CD4-positive, alpha-beta memory T cell (primary cell): ENCODE results near the gene CCM2L. TPM values are rescaled to one million over a fixed set of nuclear protein-coding genes. Genes with fewer than 3 reads are reported as not detected.

ENCODE experiments used
- CTCF ChIA-PET: fragments of 350-600 bp; sonication (Branson Sonifier 250); formaldehyde crosslinking; loops from one replicate; lab custom pipeline; 2021; ENCODE audit warnings: inconsistent platforms; ENCODE audit not compliant: partially characterized antibody; lab: Charles Lee
- POLR2A ChIA-PET: fragments of 350-600 bp; sonication (Branson Sonifier 250); formaldehyde crosslinking; loops from one replicate; lab custom pipeline; 2021; ENCODE audit not compliant: partially characterized antibody; lab: Charles Lee
- DNase-seq, 5 donors: peaks; one replicate each; pipeline versions ENCODE4 v3.0.0 to v3.0.0-alpha.2; 2020 to 2022; ENCODE audit warnings: mixed read lengths in 1 of 5
- H3K27ac ChIP-seq: one replicate; pipeline ENCODE4 v1.7.0; 2013; ENCODE audit warnings: low read depth, low read length
- H3K27me3 ChIP-seq: 2 replicates; pipeline ENCODE4 v1.7.0; 2013; ENCODE audit warnings: mild to moderate bottlenecking, low read length, moderate library complexity; ENCODE audit not compliant: insufficient read depth
- H3K36me3 ChIP-seq: 2 replicates; pipeline ENCODE4 v1.7.0; 2013; ENCODE audit warnings: mild to moderate bottlenecking, low read length, moderate library complexity; ENCODE audit not compliant: insufficient read depth
- H3K4me1 ChIP-seq: 2 replicates; pipeline ENCODE4 v1.7.0; 2013; ENCODE audit warnings: mild to moderate bottlenecking, low read length, moderate library complexity; ENCODE audit not compliant: insufficient read depth
- H3K4me3 ChIP-seq, 2 donors: one replicate each; pipeline ENCODE4 v1.7.0; 2013; ENCODE audit warnings: low read length in 2 of 2, mild to moderate bottlenecking in 1 of 2
- H3K9me3 ChIP-seq, 2 donors: one replicate each; pipeline ENCODE4 v1.7.0; 2013; ENCODE audit warnings: low read length in 2 of 2, control low read depth in 1 of 2; ENCODE audit not compliant: control insufficient read depth in 1 of 2
- H3K27ac Mint-ChIP-seq, 7 donors: one replicate each; pipeline ENCODE4 v1.8.0; 2020 to 2021; ENCODE audit warnings: mixed read lengths in 7 of 7, mild to moderate bottlenecking in 6 of 7, inconsistent platforms in 3 of 7, moderate library complexity in 3 of 7
- H3K27me3 Mint-ChIP-seq, 2 donors: one replicate each; pipeline ENCODE4 v1.8.0; 2020 to 2021; ENCODE audit warnings: mixed read lengths in 2 of 2
- H3K36me3 Mint-ChIP-seq, 2 donors: one replicate each; pipeline ENCODE4 v1.8.0; 2020 to 2021; ENCODE audit warnings: mixed read lengths in 2 of 2, inconsistent platforms in 1 of 2, mild to moderate bottlenecking in 1 of 2
- H3K4me1 Mint-ChIP-seq, 4 donors: one replicate each; pipeline ENCODE4 v1.8.0; 2020 to 2021; ENCODE audit warnings: mixed read lengths in 4 of 4, mild to moderate bottlenecking in 1 of 4
- H3K4me3 Mint-ChIP-seq, 8 donors: one replicate each; pipeline ENCODE4 v1.8.0; 2020 to 2021; ENCODE audit warnings: mixed read lengths in 8 of 8, mild to moderate bottlenecking in 7 of 8, moderate library complexity in 6 of 8, inconsistent platforms in 3 of 8
- H3K9me3 Mint-ChIP-seq, 8 donors: one replicate each; pipeline ENCODE4 v1.8.0; 2020 to 2021; ENCODE audit warnings: mixed read lengths in 8 of 8, mild to moderate bottlenecking in 5 of 8, inconsistent platforms in 3 of 8, moderate library complexity in 1 of 8
- intact Hi-C: fragments of 100-400 bp; cut with micrococcal nuclease; formaldehyde crosslinking; loops from one replicate; pipeline ENCODE4 v1.15.1; 2023
- polyA plus RNA-seq, 2 donors: library from polyadenylated mRNA; unstranded; fragments of 300-500 nt; fragmentation: Illumina TruSeq; gene quantifications; one replicate each; pipeline ENCODE4 v1.2.3, GENCODE V29; 2021
- total RNA-seq, 2 experiments: library from RNA; stranded (reverse); gene quantifications; one replicate each; pipeline ENCODE4 v1.2.3, GENCODE V29; 2021

CCM2L gene
- total and polyA plus RNA-seq, 4 experiments from 2014 or later, result not detected

GRCh38 chr20:32050851-32051556 lies 40.8 kb downstream of the CCM2L start:
- Histone ChIP-seq H3K4me1 (peaks cover 20% of the 10 kb centered on the region), H3K4me3 (no peak overlapping the region)
- H3K27ac Mint-ChIP-seq, result no peak overlapping the region

GRCh38 chr20:32051720-32052089 lies 41.5 kb downstream of the CCM2L start:
- peaks cover 20% of the 10 kb centered on the region for H3K4me1 ChIP-seq
- Mint-ChIP-seq H3K4me1 (peaks cover 13 to 22% (median 18%) of the 10 kb centered on the region in 4 donors), H3K9me3 (peaks cover 0 to 3% (median 0%) of the 10 kb centered on the region in 8 donors), H3K27me3 (peaks cover 43 to 54% of the 10 kb centered on the region in 2 donors), H3K36me3 (no peaks in the 10 kb centered on the region), H3K27ac (peak overlapping the region in 1 of 7 donors; percentile 35), H3K4me3 (peak overlapping the region; percentile 42 to 85 (median 73))
- CTCF ChIA-PET, result no interaction called here
- no peaks in the 10 kb centered on the region for H3K36me3 ChIP-seq
- H3K4me3 ChIP-seq, result no peak overlapping the region
- POLR2A ChIA-PET, result no interaction called here
- H3K9me3 ChIP-seq, result no peaks in the 10 kb centered on the region
- no peak overlapping the region for H3K27ac ChIP-seq
- intact Hi-C loops, result no loop called here
- no peak for DNase-seq
- peaks cover 21% of the 10 kb centered on the region for H3K27me3 ChIP-seq

More at GRCh38 chr20:32050851-32051556, 40.8 kb downstream of the CCM2L start:
- Mint-ChIP-seq H3K27me3 (peaks cover 47 to 57% of the 10 kb centered on the region in 2 donors), H3K36me3 (no peaks in the 10 kb centered on the region), H3K4me1 (peaks cover 13 to 22% (median 18%) of the 10 kb centered on the region in 4 donors), H3K9me3 (peaks cover 0 to 5% (median 0%) of the 10 kb centered on the region in 8 donors), H3K4me3 (peak overlapping the region in 6 of 8 donors; percentile 42 to 85 (median 73))
- intact Hi-C loops, result no loop called here
- Histone ChIP-seq H3K36me3 (no peaks in the 10 kb centered on the region), H3K27me3 (peaks cover 21% of the 10 kb centered on the region), H3K27ac (no peak overlapping the region), H3K9me3 (no peaks in the 10 kb centered on the region)
- POLR2A ChIA-PET, result no interaction called here
- DNase-seq, result no peak
- CTCF ChIA-PET, result no interaction called here

GRCh38 chr20:32052090-32052777 lies 42.0 kb downstream of the CCM2L start, which contains the start of gene HCK:
HCK (plus strand) TSS chr20:32052242.
- no peak for DNase-seq
- no peak within 1 kb of the TSS for H3K27ac ChIP-seq
- ChIA-PET CTCF (no interaction called here), POLR2A (no interaction called here)
- H3K36me3 ChIP-seq, result no peaks in the 10 kb centered on the region
- H3K27ac Mint-ChIP-seq, result peak within 1 kb of the TSS in 1 of 7 donors; percentile 35
- H3K4me1 ChIP-seq, result peaks cover 20% of the 10 kb centered on the region
- H3K9me3 ChIP-seq, result no peaks in the 10 kb centered on the region
- H3K4me1 Mint-ChIP-seq, result peaks cover 13 to 22% (median 18%) of the 10 kb centered on the region in 4 donors
- intact Hi-C loops, result no loop called here
- no peaks in the 10 kb centered on the region for H3K36me3 Mint-ChIP-seq
- peaks cover 41 to 57% of the 10 kb centered on the region in 2 donors for H3K27me3 Mint-ChIP-seq
- H3K27me3 ChIP-seq, result peaks cover 21% of the 10 kb centered on the region
- H3K4me3 ChIP-seq, result no peak within 1 kb of the TSS
- peaks cover 0 to 3% (median 0%) of the 10 kb centered on the region in 8 donors for H3K9me3 Mint-ChIP-seq
- peak within 1 kb of the TSS; percentile 52 to 85 (median 73) for H3K4me3 Mint-ChIP-seq

- Histone ChIP-seq H3K9me3 (no peaks in the 10 kb centered on the region), H3K36me3 (no peaks in the 10 kb centered on the region), H3K27ac (no peak overlapping the region), H3K4me1 (peaks cover 20% of the 10 kb centered on the region), H3K27me3 (peaks cover 21% of the 10 kb centered on the region), H3K4me3 (no peak overlapping the region)
- Mint-ChIP-seq H3K36me3 (no peaks in the 10 kb centered on the region), H3K4me3 (peak overlapping the region; percentile 24 to 72 (median 46)), H3K9me3 (peaks cover 0 to 3% (median 0%) of the 10 kb centered on the region in 8 donors), H3K27ac (no peak overlapping the region), H3K27me3 (peaks cover 39 to 56% of the 10 kb centered on the region in 2 donors), H3K4me1 (peaks cover 13 to 22% (median 18%) of the 10 kb centered on the region in 4 donors)
- intact Hi-C loops, result no loop called here
- POLR2A ChIA-PET, result no interaction called here
- no peak for DNase-seq
- CTCF ChIA-PET, result no interaction called here
Observed at GRCh38 chr20:32052778-32053362, 42.6 kb downstream of the CCM2L start.

GRCh38 chr20:32053648-32054047 lies 43.4 kb downstream of the CCM2L start:
- intact Hi-C loops, result no loop called here
- H3K27ac ChIP-seq, result no peak overlapping the region
- no peak for DNase-seq
- ChIA-PET POLR2A (no interaction called here), CTCF (no interaction called here)
- H3K4me3 ChIP-seq, result no peak overlapping the region
- H3K4me1 ChIP-seq, result peaks cover 20% of the 10 kb centered on the region
- H3K27me3 ChIP-seq, result peaks cover 21% of the 10 kb centered on the region
- no peak overlapping the region for H3K27ac Mint-ChIP-seq
- no peaks in the 10 kb centered on the region for H3K36me3 Mint-ChIP-seq
- H3K4me3 Mint-ChIP-seq, result no peak overlapping the region
- peaks cover 41 to 54% of the 10 kb centered on the region in 2 donors for H3K27me3 Mint-ChIP-seq
- no peaks in the 10 kb centered on the region for H3K36me3 ChIP-seq
- H3K9me3 Mint-ChIP-seq, result peaks cover 0 to 3% (median 0%) of the 10 kb centered on the region in 8 donors
- H3K4me1 Mint-ChIP-seq, result peaks cover 13 to 22% (median 18%) of the 10 kb centered on the region in 4 donors
- no peaks in the 10 kb centered on the region for H3K9me3 ChIP-seq

GRCh38 chr20:32056708-32057483 lies 46.7 kb downstream of the CCM2L start:
- H3K27ac ChIP-seq, result no peak overlapping the region
- no peaks in the 10 kb centered on the region for H3K36me3 Mint-ChIP-seq

More at GRCh38 chr20:32056708-32057483, 46.7 kb downstream of the CCM2L start:
- POLR2A ChIA-PET, result no interaction called here
- H3K4me3 Mint-ChIP-seq, result no peak overlapping the region
- H3K9me3 Mint-ChIP-seq, result no peaks in the 10 kb centered on the region
- H3K4me3 ChIP-seq, result no peak overlapping the region
- intact Hi-C loops, result no loop called here
- peaks cover 15% of the 10 kb centered on the region for H3K27me3 ChIP-seq
- H3K36me3 ChIP-seq, result no peaks in the 10 kb centered on the region
- CTCF ChIA-PET, result no interaction called here
- H3K27me3 Mint-ChIP-seq, result peaks cover 29 to 48% of the 10 kb centered on the region in 2 donors
- peaks cover 4 to 8% (median 6%) of the 10 kb centered on the region in 4 donors for H3K4me1 Mint-ChIP-seq
- peaks cover 12% of the 10 kb centered on the region for H3K4me1 ChIP-seq
- H3K27ac Mint-ChIP-seq, result no peak overlapping the region
- no peak for DNase-seq
- no peaks in the 10 kb centered on the region for H3K9me3 ChIP-seq
